Posterior cingulate gyrus (tissue), 11 donors: ENCODE measurements around the gene RAB7A.
"Not testable (repeated sequence)": the region's sequence is repeated elsewhere in the genome, so short reads cannot be mapped to it uniquely, and the experiment has no call there.

Experiments
- DNase-seq, 10 donors: peaks; one replicate each; pipeline versions ENCODE4 v3.0.0 to v3.0.0-alpha.2; 2020 to 2021; ENCODE audit warnings: mixed read lengths in 3 of 10
- intact Hi-C: fragments of 100-400 bp; cut with DNase I; formaldehyde crosslinking; loops from one replicate; pipeline ENCODE4 v1.15.1; 2023

RAB7A gene

GRCh38 chr3:128709506-128710210 is 16.3 kb upstream of the RAB7A start:
- no peak for DNase-seq
- intact Hi-C loops: no loop called here

GRCh38 chr3:128710816-128711433 is 15.1 kb upstream of the RAB7A start:
- no peak for DNase-seq
- intact Hi-C loops: no loop called here

- intact Hi-C loops: no loop called here
- DNase-seq: no peak
Measured at GRCh38 chr3:128712848-128713247, 13.1 kb upstream of the RAB7A start.

GRCh38 chr3:128714887-128715491 is 11.0 kb upstream of the RAB7A start:
- no peak for DNase-seq

GRCh38 chr3:128718892-128719291 is 7.1 kb upstream of the RAB7A start:
- DNase-seq: not testable (repeated sequence)

More at GRCh38 chr3:128714887-128715491, 11.0 kb upstream of the RAB7A start:
- intact Hi-C loops: no loop called here

GRCh38 chr3:128720891-128721290 is 5.1 kb upstream of the RAB7A start:
- no peak for DNase-seq
- intact Hi-C loops: loop anchor here (10.0 kb wide), 1 partner anchor 154 kb away; the partner anchor contains the start of gene ACAD9

More at GRCh38 chr3:128718892-128719291, 7.1 kb upstream of the RAB7A start:
- intact Hi-C loops: not testable (repeated sequence)

GRCh38 chr3:128723477-128723876 is 2.5 kb upstream of the RAB7A start:
- intact Hi-C loops: loop anchor here (10.0 kb wide), 1 partner anchor 151 kb away; the partner anchor contains the start of gene ACAD9
- no peak for DNase-seq

GRCh38 chr3:128725547-128726022 is 398 bp upstream of the RAB7A start:
- no peak for DNase-seq
- intact Hi-C loops: loop anchor here (1.0 to 10.0 kb wide), 4 partner anchors 43 to 149 kb away; partner anchors contain the start of gene ACAD9

GRCh38 chr3:128727059-128727458 is 1.1 kb downstream of the RAB7A start:
- DNase-seq: no peak
- intact Hi-C loops: loop anchor here (5.0 to 10.0 kb wide), 3 partner anchors 45 to 148 kb away; partner anchors contain the start of gene ACAD9

GRCh38 chr3:128727485-128727884 is 1.5 kb downstream of the RAB7A start:
- intact Hi-C loops: loop anchor here (5.0 to 10.0 kb wide), 3 partner anchors 45 to 147 kb away; partner anchors contain the start of gene ACAD9
- DNase-seq: no peak

GRCh38 chr3:128727996-128728395 is 2.0 kb downstream of the RAB7A start:
- no peak for DNase-seq
- intact Hi-C loops: loop anchor here (5.0 to 10.0 kb wide), 3 partner anchors 46 to 147 kb away; partner anchors contain the start of gene ACAD9

- intact Hi-C loops: loop anchor here (5.0 to 10.0 kb wide), 3 partner anchors 46 to 146 kb away; partner anchors contain the start of gene ACAD9
- not testable (repeated sequence) for DNase-seq
Measured at GRCh38 chr3:128728521-128728920, 2.5 kb downstream of the RAB7A start.

GRCh38 chr3:128730471-128730870 is 4.5 kb downstream of the RAB7A start:
- intact Hi-C loops: no loop called here
- no peak for DNase-seq

- DNase-seq: no peak
- intact Hi-C loops: no loop called here
Measured at GRCh38 chr3:128734523-128735189, 8.7 kb downstream of the RAB7A start.

- DNase-seq: no peak
- intact Hi-C loops: no loop called here
Measured at GRCh38 chr3:128735287-128735686, 9.3 kb downstream of the RAB7A start.

GRCh38 chr3:128735884-128736283 is 9.9 kb downstream of the RAB7A start:
- no peak for DNase-seq
- intact Hi-C loops: no loop called here

GRCh38 chr3:128736601-128737000 is 10.6 kb downstream of the RAB7A start:
- intact Hi-C loops: no loop called here
- no peak for DNase-seq

- DNase-seq: no peak
- intact Hi-C loops: no loop called here
Measured at GRCh38 chr3:128740621-128741020, 14.6 kb downstream of the RAB7A start.

GRCh38 chr3:128742821-128743594 is 17.0 kb downstream of the RAB7A start:
- DNase-seq: no peak
- intact Hi-C loops: no loop called here

GRCh38 chr3:128745742-128746141 is 19.8 kb downstream of the RAB7A start:
- intact Hi-C loops: no loop called here
- DNase-seq: no peak
